Mesodermal cell (in vitro differentiated cells): ENCODE data around the gene SAA4.
"Not testable (repeated sequence)": the region's sequence is repeated elsewhere in the genome, so short reads cannot be mapped to it uniquely, and the experiment has no call there.

Experiments used
- H3K27ac ChIP-seq: 2 replicates; pipeline ENCODE4 v1.7.0; 2013; ENCODE audit warnings: mild to moderate bottlenecking, low read depth, low read length, moderate library complexity; ENCODE audit not compliant: severe bottlenecking
- H3K36me3 ChIP-seq: 2 replicates; pipeline ENCODE4 v1.7.1; 2013; ENCODE audit warnings: mild to moderate bottlenecking, low read length, moderate library complexity; ENCODE audit not compliant: control insufficient read depth, insufficient read depth
- H3K4me1 ChIP-seq: one replicate; pipeline ENCODE4 v1.7.1; 2013; ENCODE audit warnings: mild to moderate bottlenecking, low read length; ENCODE audit not compliant: insufficient read depth, control insufficient read depth, poor library complexity, severe bottlenecking
- H3K4me3 ChIP-seq: 2 replicates; pipeline ENCODE4 v1.7.0; 2013; ENCODE audit warnings: low read length, control low read depth, mild to moderate bottlenecking; ENCODE audit not compliant: insufficient read depth, poor library complexity, severe bottlenecking; ENCODE audit errors: extremely low read depth
- H3K9me3 ChIP-seq: 2 replicates; pipeline ENCODE4 v1.7.1; 2013; ENCODE audit warnings: mild to moderate bottlenecking, low read length, moderate library complexity; ENCODE audit not compliant: control insufficient read depth
- WGBS, 2 experiments: methylation state at CpG; one replicate each; pipeline ENCODE4 v1.1.5; 2013; ENCODE audit warnings: missing lambda C conversion rate in 2 of 2; ENCODE audit not compliant: insufficient coverage in 2 of 2; 5-methylcytosine and 5-hydroxymethylcytosine counted together

SAA4 gene

DNA sequence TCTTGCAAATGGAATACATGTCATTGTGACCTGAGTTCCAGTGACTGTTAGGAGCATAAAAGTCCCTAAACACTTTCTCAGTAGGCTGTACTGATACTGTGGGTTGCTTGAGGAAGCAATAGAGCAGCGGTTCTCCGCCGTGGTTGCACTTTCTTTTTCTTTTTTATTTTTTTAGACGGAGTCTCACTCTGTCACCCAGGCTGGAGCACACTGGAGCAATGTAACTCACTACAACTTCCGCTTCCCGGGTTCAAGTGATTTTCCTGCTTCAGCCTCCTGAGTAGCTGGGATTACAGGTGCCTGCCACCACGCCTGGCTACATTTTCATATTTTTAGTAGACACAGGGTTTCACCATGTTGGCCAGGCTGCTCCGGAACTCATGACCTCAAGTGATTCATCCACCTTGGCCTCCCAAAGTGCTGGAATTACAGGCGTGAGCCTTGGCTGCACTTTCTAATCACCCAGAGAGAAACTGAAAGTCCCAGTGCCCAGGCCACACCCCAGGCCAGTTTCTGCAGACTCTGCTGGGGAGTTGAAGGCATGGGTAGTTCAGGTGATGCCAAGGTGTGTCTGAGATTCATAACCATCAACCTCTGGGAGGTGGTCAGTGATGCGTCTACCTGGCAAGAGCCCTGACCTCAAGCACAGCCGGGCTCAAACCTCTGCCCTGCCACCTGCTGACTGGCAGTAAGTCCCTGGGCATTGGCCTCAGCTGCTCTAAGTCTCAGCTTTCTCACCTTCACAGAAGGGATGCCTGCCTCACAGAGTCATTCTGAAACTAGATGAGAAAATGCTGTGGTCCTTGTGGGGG lies 10.0 kb upstream of the SAA4 start:
- not testable (repeated sequence) for H3K4me3 ChIP-seq, H3K9me3 ChIP-seq, H3K36me3 ChIP-seq, H3K4me1 ChIP-seq, H3K27ac ChIP-seq
- 91 to 95% methylated on average over 7 to 8 of the region's 11 CpGs for WGBS, 2 experiments

DNA sequence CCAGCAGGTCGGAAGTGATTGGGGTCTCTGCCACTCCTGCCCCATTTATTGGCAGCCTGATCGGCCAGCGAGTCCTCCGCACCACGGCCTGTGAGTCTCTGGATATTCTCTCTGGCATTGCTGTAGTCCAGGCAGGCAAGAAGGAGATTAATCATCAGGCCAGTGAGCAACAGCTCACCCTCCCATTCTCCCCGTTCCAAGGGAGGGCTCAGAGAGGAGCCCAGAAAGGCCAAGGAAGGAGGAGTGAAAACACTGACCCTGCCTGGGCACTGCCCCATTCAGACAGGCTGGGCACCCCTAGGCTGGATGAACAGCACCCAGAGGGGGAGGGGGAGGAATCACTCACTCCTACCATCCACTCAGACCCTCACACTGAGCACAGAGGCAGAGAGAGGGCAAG lies 8.8 kb upstream of the SAA4 start:
- no peaks in the 10 kb centered on the region for H3K9me3 ChIP-seq
- no peak overlapping the region for H3K4me3 ChIP-seq
- no peaks in the 10 kb centered on the region for H3K36me3 ChIP-seq
- H3K27ac ChIP-seq, result no peak overlapping the region
- no peaks in the 10 kb centered on the region for H3K4me1 ChIP-seq
- WGBS, 2 experiments, result 73 to 77% methylated on average over 5 of the region's 6 CpGs

GRCh38 chr11:18243783-18244362 lies 7.3 kb upstream of the SAA4 start:
- Histone ChIP-seq H3K4me1 (no peaks in the 10 kb centered on the region), H3K4me3 (no peak overlapping the region), H3K9me3 (no peaks in the 10 kb centered on the region), H3K27ac (no peak overlapping the region), H3K36me3 (no peaks in the 10 kb centered on the region)
- 0% methylated on average over 1 of the region's 1 CpG for WGBS, 2 experiments

GRCh38 chr11:18239655-18240054 lies 3.1 kb upstream of the SAA4 start:
- WGBS, 2 experiments, result 80% methylated on average over 1 of the region's 1 CpG; no CpG with 5 or more reads in 1 of the 2 experiments

DNA sequence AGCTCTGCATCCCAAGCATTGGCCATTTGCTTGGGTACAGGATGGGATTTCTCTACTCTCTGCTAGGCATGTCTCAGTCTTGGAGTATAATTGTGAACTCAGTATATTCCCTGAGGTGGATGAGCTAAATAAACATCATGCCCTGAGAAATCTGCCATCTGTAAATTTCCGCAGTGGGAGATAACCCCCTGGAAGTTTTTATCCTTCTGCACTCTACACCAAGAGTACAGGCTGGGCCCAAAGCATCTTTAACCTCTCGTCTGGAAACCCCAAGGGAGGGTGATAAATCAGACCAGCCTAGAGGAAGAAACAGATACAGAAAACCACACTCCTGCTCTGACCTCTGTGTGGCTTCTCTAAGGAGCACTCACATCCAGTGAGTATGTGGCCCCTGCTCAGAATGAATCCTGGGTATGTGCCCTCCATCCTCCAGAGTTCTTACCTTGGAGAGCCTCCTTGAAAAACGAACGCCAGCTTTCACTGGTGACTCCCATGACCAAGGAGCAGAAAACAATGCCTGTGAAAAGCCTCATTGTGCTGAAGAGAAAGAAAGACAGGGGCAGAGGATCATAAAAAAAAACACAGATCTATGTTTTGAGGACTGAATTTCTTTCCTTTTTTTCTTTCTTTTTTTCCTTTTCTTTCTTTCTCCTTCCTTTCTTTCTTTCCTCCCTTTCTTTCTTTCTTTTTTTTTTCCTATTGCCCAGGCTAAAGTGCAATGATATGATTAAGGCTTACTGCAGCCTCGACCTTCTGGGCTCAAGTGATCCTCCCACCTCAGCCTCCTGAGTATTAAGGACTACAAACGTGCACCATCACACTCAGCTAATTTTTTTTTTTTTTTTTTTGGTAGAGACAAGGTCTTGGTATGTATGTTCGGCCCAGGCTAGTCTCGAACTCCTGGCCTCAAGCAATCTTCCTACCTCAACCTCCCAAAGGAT lies 938 bp downstream of the SAA4 start:
- Histone ChIP-seq H3K9me3 (no peaks in the 10 kb centered on the region), H3K4me1 (no peaks in the 10 kb centered on the region), H3K27ac (no peak overlapping the region), H3K36me3 (no peaks in the 10 kb centered on the region), H3K4me3 (no peak overlapping the region)
- WGBS, 2 experiments, result 50 to 61% methylated on average over 2 to 4 of the region's 8 CpGs

More at GRCh38 chr11:18239655-18240054, 3.1 kb upstream of the SAA4 start:
- no peak overlapping the region for H3K4me3 ChIP-seq
- no peaks in the 10 kb centered on the region for H3K36me3 ChIP-seq
- no peak overlapping the region for H3K27ac ChIP-seq
- H3K4me1 ChIP-seq, result no peaks in the 10 kb centered on the region
- H3K9me3 ChIP-seq, result no peaks in the 10 kb centered on the region

GRCh38 chr11:18233912-18234311 lies 2.7 kb downstream of the SAA4 start:
- no CpG with 5 or more reads among the region's 4 CpGs for WGBS, 2 experiments
- Histone ChIP-seq H3K36me3 (no peaks in the 10 kb centered on the region), H3K4me3 (no peak overlapping the region)

DNA sequence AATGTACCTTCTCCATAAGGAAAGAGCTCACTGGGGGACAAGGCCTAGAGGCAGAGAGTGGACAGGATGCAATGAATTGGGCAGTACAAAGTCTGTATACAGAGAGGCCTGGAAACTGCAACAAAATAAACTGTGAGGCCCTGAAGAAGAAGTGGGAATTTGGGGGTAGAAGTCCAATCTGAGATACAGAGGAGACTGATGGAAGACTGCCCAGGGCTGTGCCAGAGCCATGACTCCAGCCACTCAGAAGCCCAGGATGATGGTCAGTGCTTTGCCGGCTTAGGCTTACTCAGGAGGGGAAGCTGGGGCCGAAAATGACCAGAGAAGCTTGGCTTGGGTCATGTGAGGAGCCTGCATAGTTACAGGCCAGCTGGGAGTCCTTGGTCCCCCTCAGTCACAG lies 5.7 kb downstream of the SAA4 start:
- Histone ChIP-seq H3K4me1 (no peaks in the 10 kb centered on the region), H3K4me3 (no peak overlapping the region), H3K9me3 (no peaks in the 10 kb centered on the region), H3K27ac (no peak overlapping the region), H3K36me3 (no peaks in the 10 kb centered on the region)
- WGBS, 2 experiments, result 71 to 83% methylated on average over 2 of the region's 2 CpGs

More at GRCh38 chr11:18233912-18234311, 2.7 kb downstream of the SAA4 start:
- Histone ChIP-seq H3K9me3 (no peaks in the 10 kb centered on the region), H3K27ac (no peak overlapping the region), H3K4me1 (no peaks in the 10 kb centered on the region)

DNA sequence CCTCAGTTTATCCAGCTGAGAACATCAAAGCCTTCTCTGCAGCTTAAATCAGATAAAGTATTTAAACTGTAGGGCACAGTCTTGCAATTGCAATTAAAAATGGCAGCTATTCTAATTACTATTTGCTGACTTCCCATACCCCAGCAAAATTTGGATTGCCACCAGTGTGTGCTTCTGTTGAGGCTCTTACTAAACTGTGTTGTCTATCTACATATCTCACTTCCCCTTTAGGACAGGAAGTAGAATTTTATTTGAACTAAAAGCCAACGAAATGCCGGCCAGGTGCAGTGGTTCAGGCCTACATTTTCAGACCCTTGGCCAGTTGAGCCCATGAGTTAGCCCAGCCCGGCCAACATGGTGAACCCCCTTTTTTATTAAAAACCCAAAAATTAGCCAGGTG lies 7.1 kb downstream of the SAA4 start:
- no peak overlapping the region for H3K27ac ChIP-seq
- WGBS, 2 experiments, result no CpG with 5 or more reads among the region's 3 CpGs
- no peaks in the 10 kb centered on the region for H3K4me1 ChIP-seq
- H3K4me3 ChIP-seq, result no peak overlapping the region
- no peaks in the 10 kb centered on the region for H3K9me3 ChIP-seq
- no peaks in the 10 kb centered on the region for H3K36me3 ChIP-seq

DNA sequence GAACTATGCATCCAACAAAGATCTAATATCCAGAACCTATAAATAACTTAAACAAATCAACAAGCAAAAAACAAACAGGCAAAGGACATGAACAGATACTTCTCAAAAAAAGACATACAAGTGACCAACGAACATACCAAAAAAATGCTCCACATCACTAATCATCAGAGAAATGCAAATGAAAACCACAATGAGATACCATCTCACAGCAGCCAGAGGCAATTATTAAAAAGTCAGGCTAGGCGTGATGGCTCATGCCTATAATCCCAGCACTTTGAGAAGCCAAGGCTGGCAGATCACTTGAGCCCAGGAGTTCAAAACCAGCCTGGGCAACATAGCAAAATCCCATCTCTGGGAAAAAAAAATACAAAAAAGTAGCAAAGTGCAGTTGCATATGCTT lies 10.7 kb downstream of the SAA4 start:
- WGBS, 2 experiments, result 56 to 88% methylated on average over 1 to 2 of the region's 2 CpGs
- Histone ChIP-seq H3K36me3 (no peaks in the 10 kb centered on the region), H3K4me1 (no peaks in the 10 kb centered on the region), H3K9me3 (no peaks in the 10 kb centered on the region), H3K27ac (no peak overlapping the region), H3K4me3 (no peak overlapping the region)

DNA sequence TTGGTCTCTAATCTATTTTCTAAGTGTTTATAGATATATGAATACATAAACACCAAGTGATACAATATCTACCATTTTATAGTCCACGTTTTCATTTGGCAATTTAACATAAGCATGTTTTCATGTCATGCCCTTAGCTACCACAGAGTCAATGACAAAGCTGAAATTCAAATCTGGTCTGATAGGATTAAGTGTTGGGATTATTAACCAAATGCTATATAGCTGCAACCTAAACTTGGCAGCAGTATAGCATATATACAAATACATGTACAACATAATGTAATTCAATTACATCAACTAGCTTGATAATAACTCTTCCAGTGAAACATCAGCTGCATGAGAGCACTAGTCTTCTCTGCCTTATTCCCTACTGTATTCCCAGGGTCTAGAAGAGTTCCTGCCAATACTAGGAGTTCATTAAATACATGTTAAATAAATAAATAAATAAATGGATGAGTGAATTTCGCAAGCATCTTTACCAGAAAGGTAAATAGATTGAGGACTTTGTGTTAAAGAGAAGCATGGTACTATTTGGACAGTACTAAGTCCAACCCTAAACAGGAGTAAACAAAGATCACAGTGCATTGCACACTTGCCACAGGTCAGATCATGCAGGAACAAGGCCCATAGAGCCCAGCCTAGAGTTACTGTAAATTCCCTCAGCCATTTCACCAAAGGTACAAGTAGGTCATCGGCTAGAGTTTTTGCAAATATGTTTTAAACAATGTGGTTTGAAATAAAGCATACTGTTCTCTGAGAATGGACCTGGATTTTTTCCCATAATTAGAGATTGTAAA lies 12.8 kb downstream of the SAA4 start:
- 71% methylated on average over 1 of the region's 3 CpGs; no CpG with 5 or more reads in 1 of the 2 experiments for WGBS, 2 experiments
- H3K4me3 ChIP-seq, result no peak overlapping the region
- H3K27ac ChIP-seq, result no peak overlapping the region
- H3K36me3 ChIP-seq, result no peaks in the 10 kb centered on the region
- no peaks in the 10 kb centered on the region for H3K9me3 ChIP-seq
- no peaks in the 10 kb centered on the region for H3K4me1 ChIP-seq
